NCI-H524 treated with DMSO at 0.1 percent for 48 hours (cell line): Measurements from ENCODE around the gene SMYD2.
"Not testable (repeated sequence)": the region's sequence is repeated elsewhere in the genome, so short reads cannot be mapped to it uniquely, and the experiment has no call there.

Source experiments
- DNase-seq: peaks from one replicate; lab custom pipeline; 2025; lab: John Stamatoyannopoulos, UW

The SMYD2 gene

GRCh38 chr1:214271995-214272731 is 8.8 kb upstream of the SMYD2 start:
- DNase-seq, result no peak

- no peak for DNase-seq
These were observed 7.9 kb upstream of the SMYD2 start for GRCh38 chr1:214272964-214273533.

- not testable (repeated sequence) for DNase-seq
These were observed 5.3 kb upstream of the SMYD2 start for GRCh38 chr1:214275700-214276099.

GRCh38 chr1:214276786-214277185 is 4.2 kb upstream of the SMYD2 start:
- no peak for DNase-seq

GRCh38 chr1:214277704-214278635 is 3.0 kb upstream of the SMYD2 start:
- DNase-seq, result no peak

- DNase-seq, result no peak
These were observed 456 bp upstream of the SMYD2 start for GRCh38 chr1:214280386-214281020.

- no peak for DNase-seq
These were observed 1.0 kb downstream of the SMYD2 start for GRCh38 chr1:214281720-214282629.

GRCh38 chr1:214282630-214283242 is 1.8 kb downstream of the SMYD2 start:
- no peak for DNase-seq

- no peak for DNase-seq
These were observed 4.9 kb downstream of the SMYD2 start for GRCh38 chr1:214285610-214286440.

GRCh38 chr1:214287884-214288283 is 6.9 kb downstream of the SMYD2 start:
- DNase-seq, result no peak

GRCh38 chr1:214289574-214290272 is 8.8 kb downstream of the SMYD2 start:
- DNase-seq, result no peak

- DNase-seq, result no peak
These were observed 9.6 kb downstream of the SMYD2 start for GRCh38 chr1:214290424-214291037.

GRCh38 chr1:214292322-214292721 is 11.4 kb downstream of the SMYD2 start:
- no peak for DNase-seq

GRCh38 chr1:214295934-214296333 is 15.0 kb downstream of the SMYD2 start:
- DNase-seq, result no peak

GRCh38 chr1:214296860-214297745 is 16.1 kb downstream of the SMYD2 start:
- DNase-seq, result no peak

- DNase-seq, result no peak
These were observed 19.3 kb downstream of the SMYD2 start for GRCh38 chr1:214300149-214300780.

- no peak for DNase-seq
These were observed 20.6 kb downstream of the SMYD2 start for GRCh38 chr1:214301526-214301925.
